H1 (cell line): ENCODE results near the gene CEL. TPM values are rescaled to one million over a fixed set of nuclear protein-coding genes. Genes with fewer than 3 reads are reported as not detected.

Source experiments
- microRNA-seq, 2 experiments: library from miRNA; unstranded; fragments of <30 nt; microRNA quantifications; one replicate each; pipeline versions ENCODE4 to v1.2.0, GENCODE V29; 2016 to 2020; ENCODE audit warnings: borderline microRNAs expressed in 2 of 2, borderline number of aligned reads in 2 of 2, borderline replicate concordance in 1 of 2
- polyA plus RNA-seq, 7 experiments: library from polyadenylated mRNA; depleted of rRNA in 3 of 7; stranded (reverse) in 5 of 7; unstranded in 2 of 7; fragments of >200 nt in 5 of 7; fragments of 200-250 nt in 2 of 7; gene quantifications; 1 replicate in 5 of 7; 2 replicates in 1 of 7; 4 replicates in 1 of 7; pipeline versions ENCODE4 v1.2.1 to v1.2.3, GENCODE V29; 2011 to 2013; ENCODE audit warnings: missing spikeins in 2 of 7, mixed read lengths in 2 of 7
- small RNA-seq: library from polyadenylated mRNA; stranded (forward); fragments of <200 nt; extraction: miRNeasy Mini kit (QIAGEN cat#:217004); gene quantifications from one replicate; pipeline ENCODE3, GENCODE V24; 2013; ENCODE audit not compliant: insufficient read depth
- total RNA-seq: library from RNA; stranded (reverse); fragmentation: NEBNext Ultra II Directional; extraction: Animal tissue kit (Norgen Biotek cat#: 25700); gene quantifications from 2 replicates; pipeline ENCODE4 v1.2.1, GENCODE V29; 2021

The CEL gene
- total and polyA plus RNA-seq, 2 of the 8 experiments (the other 6 are each of a cell fraction or from before 2014, with no cell fraction given): 1.8 to 3.4 TPM

Small RNAs within 50 kb of the gene (microRNA-seq; reads per million reads assigned to microRNA genes)
- 0.81 to 1.1 reads per million in 2 experiments for gene MIR6877

Small RNAs within 50 kb of the gene (small RNA-seq; reads per million reads assigned to genes)
- gene MIR6877: 1.0 reads per million

Other genes with a start within 250 kb of the CEL start
- gene AK8, start 183.7 kb upstream of the CEL start, total RNA-seq: 0.48 and 0.52 TPM in 2 replicates
- gene AK8, start 183.7 kb upstream of the CEL start, polyA plus RNA-seq (2011; rRNA removed): 0.35 and 0.39 TPM in 2 replicates
- 0.29 and 0.63 TPM in 2 replicates for gene SPACA9, start 183.1 kb upstream of the CEL start, total RNA-seq
- 1.3 and 1.4 TPM in 2 replicates for gene SPACA9, start 183.1 kb upstream of the CEL start, polyA plus RNA-seq (2011; rRNA removed)
- gene TSC1, start 117.4 kb upstream of the CEL start, total RNA-seq: 39.1 and 46.0 TPM in 2 replicates
- 36.2 and 37.2 TPM in 2 replicates for gene TSC1, start 117.4 kb upstream of the CEL start, polyA plus RNA-seq (2011; rRNA removed)
- 0.09 and 0.71 TPM in 2 replicates for gene GFI1B, start 83.3 kb upstream of the CEL start, total RNA-seq
- 0.11 and 0.20 TPM in 2 replicates for gene GFI1B, start 83.3 kb upstream of the CEL start, polyA plus RNA-seq (2011; rRNA removed)
- gene GTF3C5, start 31.0 kb upstream of the CEL start, total RNA-seq: 87.1 and 89.4 TPM in 2 replicates
- gene GTF3C5, start 31.0 kb upstream of the CEL start, polyA plus RNA-seq (2011; rRNA removed): 78.7 and 104 TPM in 2 replicates
- 11.2 and 14.5 TPM in 2 replicates for gene RALGDS, start 59.3 kb downstream of the CEL start, total RNA-seq
- gene RALGDS, start 59.3 kb downstream of the CEL start, polyA plus RNA-seq (2011; rRNA removed): 25.5 and 29.3 TPM in 2 replicates
- 9.7 and 10.0 TPM in 2 replicates for gene GBGT1, start 101.9 kb downstream of the CEL start, total RNA-seq
- 7.1 and 10.1 TPM in 2 replicates for gene GBGT1, start 101.9 kb downstream of the CEL start, polyA plus RNA-seq (2011; rRNA removed)
- gene OBP2B, start 147.3 kb downstream of the CEL start, total RNA-seq: not detected in 2 replicates
- gene OBP2B, start 147.3 kb downstream of the CEL start, polyA plus RNA-seq (2011; rRNA removed): not detected in 2 replicates
- not detected in 2 replicates for gene ABO, start 213.2 kb downstream of the CEL start, total RNA-seq
- 0.03 and 0.19 TPM in 2 replicates for gene ABO, start 213.2 kb downstream of the CEL start, polyA plus RNA-seq (2011; rRNA removed)